ENCODE measurements around the gene P3H2.

Gene P3H2

DNA sequence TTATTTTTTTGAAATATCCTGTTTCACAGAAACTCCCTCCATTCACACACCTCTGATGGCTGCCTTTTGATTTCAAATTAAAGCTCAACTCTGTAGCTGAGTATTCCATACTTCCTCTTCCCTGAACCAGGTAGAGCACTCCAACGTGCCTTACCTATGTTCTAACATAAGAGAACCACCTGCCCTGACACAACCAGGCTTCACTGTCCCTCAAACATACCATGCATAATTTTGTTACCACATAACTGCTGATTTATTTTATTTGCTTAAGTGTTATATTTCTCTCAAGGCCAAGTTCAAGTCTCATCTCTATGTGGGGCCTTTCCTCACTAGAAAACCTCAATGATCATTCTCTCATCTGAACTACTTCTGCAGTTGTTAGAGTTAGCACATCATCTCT, 209.7 kb downstream of the P3H2 start:
- ChIA-PET POLR2A (interaction anchor here (0.5 kb wide), 1 partner anchor 31 kb away, joined by 4 read pairs; no protein-coding TSS in a partner anchor), CTCF (no interaction called here)
- TF ChIP-seq ZNF223 (tag by site-specific recombination; IDR thresholded peaks at IDR 0.05) (no peak), KLF9 (tag by site-specific recombination; IDR thresholded peaks at IDR 0.05; ENCODE audit: low read depth) (no peak)
- no peaks in the 10 kb centered on the region for H3K4me1 ChIP-seq (ENCODE audit: control insufficient read depth, insufficient read depth, low read length)
- H3K4me3 ChIP-seq (ENCODE audit: low read depth, low read length), result no peak overlapping the region
- H3K27ac ChIP-seq (ENCODE audit: extremely low read depth, low read depth, low read length), result no peak overlapping the region
- no peaks in the 10 kb centered on the region for H3K36me3 ChIP-seq (ENCODE audit: control insufficient read depth in 2 of 2, insufficient read depth in 1 of 2, low read length in 2 of 2)
- no peaks in the 10 kb centered on the region for H3K9me3 ChIP-seq (ENCODE audit: control insufficient read depth, insufficient read depth, low read depth, low read length)

DNA sequence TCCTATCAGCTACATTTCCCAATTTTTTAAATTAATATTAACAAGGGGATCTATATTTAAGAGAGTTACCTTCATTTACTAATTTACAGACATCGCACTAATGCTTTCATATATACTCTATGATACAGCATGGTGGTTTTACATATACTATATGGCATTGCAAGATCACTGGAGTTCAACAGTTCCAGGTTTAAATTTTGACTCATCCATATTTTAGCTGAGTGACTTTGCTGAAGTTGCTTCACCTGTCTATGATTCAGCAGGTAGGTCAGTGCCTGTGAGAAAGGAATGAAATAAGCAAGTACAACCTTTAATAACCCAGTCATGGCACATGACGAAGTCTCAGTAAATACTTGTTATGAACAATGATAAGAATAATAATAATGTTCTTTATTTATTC, 211.1 kb downstream of the P3H2 start:
- H3K4me1 ChIP-seq (ENCODE audit: control insufficient read depth, insufficient read depth, low read length), result no peaks in the 10 kb centered on the region
- no peak for TF ChIP-seq ZNF549 (tag by site-specific recombination; IDR thresholded peaks at IDR 0.05)
- no peak for TF ChIP-seq ZNF664 (tag by site-specific recombination; IDR thresholded peaks at IDR 0.05)
- TF ChIP-seq ZNF777 (tag by site-specific recombination; IDR thresholded peaks at IDR 0.05; ENCODE audit: borderline replicate concordance), result no peak
- TF ChIP-seq ZSCAN23 (tag by site-specific recombination; IDR thresholded peaks at IDR 0.05), result no peak
- TF ChIP-seq ZNF433 (tag by site-specific recombination; IDR thresholded peaks at IDR 0.05; ENCODE audit: low read depth), result no peak
- no peak for TF ChIP-seq ZNF184 (tag by site-specific recombination; IDR thresholded peaks at IDR 0.05)
- no peak overlapping the region for H3K4me3 ChIP-seq (ENCODE audit: low read depth, low read length)
- no peak overlapping the region for H3K27ac ChIP-seq (ENCODE audit: extremely low read depth, low read depth, low read length)
- H3K9me3 ChIP-seq (ENCODE audit: control insufficient read depth, insufficient read depth, low read depth, low read length), result no peaks in the 10 kb centered on the region
- H3K36me3 ChIP-seq (ENCODE audit: control insufficient read depth in 2 of 2, insufficient read depth in 1 of 2, low read length in 2 of 2), result no peaks in the 10 kb centered on the region
- CTCF ChIA-PET, result no interaction called here
- POLR2A ChIA-PET, result no interaction called here

DNA sequence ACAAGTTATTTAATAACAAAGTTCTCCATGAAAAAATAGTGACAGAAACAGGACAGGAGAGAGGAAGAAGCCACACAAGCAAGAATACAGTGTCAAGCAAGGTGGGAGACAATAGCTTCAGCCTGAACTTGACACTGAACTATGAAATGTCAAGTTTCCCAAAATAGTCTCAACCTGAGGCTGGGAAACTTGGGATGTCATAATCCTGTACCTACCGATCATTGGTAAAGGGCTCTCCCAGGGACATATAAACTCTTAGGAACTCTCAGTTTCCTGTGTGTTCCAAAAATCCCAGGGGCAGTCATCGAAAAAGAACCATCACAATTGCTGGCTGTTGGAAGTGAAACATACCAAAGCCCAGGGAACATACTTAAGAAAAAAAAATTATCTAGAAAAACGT, 211.6 kb downstream of the P3H2 start:
- ChIA-PET POLR2A (no interaction called here), CTCF (no interaction called here)
- no peaks in the 10 kb centered on the region for H3K9me3 ChIP-seq (ENCODE audit: control insufficient read depth, insufficient read depth, low read depth, low read length)
- no peaks in the 10 kb centered on the region for H3K4me1 ChIP-seq (ENCODE audit: control insufficient read depth, insufficient read depth, low read length)
- no peak overlapping the region for H3K27ac ChIP-seq (ENCODE audit: extremely low read depth, low read depth, low read length)
- H3K36me3 ChIP-seq (ENCODE audit: control insufficient read depth in 2 of 2, insufficient read depth in 1 of 2, low read length in 2 of 2), result no peaks in the 10 kb centered on the region
- TF ChIP-seq ZBTB7A (tag by site-specific recombination; IDR thresholded peaks at IDR 0.05; ENCODE audit: low read depth) (no peak), ZBTB21 (tag by site-specific recombination; IDR thresholded peaks at IDR 0.05) (no peak), ZNF350 (tag by site-specific recombination; IDR thresholded peaks at IDR 0.05) (no peak), HOXD13 (CRISPR knock-in tag; IDR thresholded peaks at IDR 0.05; ENCODE audit: borderline replicate concordance) (no peak), ZNF501 (tag by site-specific recombination; IDR thresholded peaks at IDR 0.05) (no peak), ZNF335 (tag by site-specific recombination; conservative IDR thresholded peaks at IDR 0.05) (no peak), ZSCAN23 (tag by site-specific recombination; IDR thresholded peaks at IDR 0.05) (no peak), PRDM1 (tag by site-specific recombination; IDR thresholded peaks at IDR 0.05) (no peak), KLF9 (tag by site-specific recombination; IDR thresholded peaks at IDR 0.05; ENCODE audit: low read depth) (no peak), BCL11B (tag by site-specific recombination; IDR thresholded peaks at IDR 0.05; ENCODE audit: low read depth) (no peak), YY2 (tag by site-specific recombination; IDR thresholded peaks at IDR 0.05) (no peak)
- TF ChIP-seq, protein P1, sequence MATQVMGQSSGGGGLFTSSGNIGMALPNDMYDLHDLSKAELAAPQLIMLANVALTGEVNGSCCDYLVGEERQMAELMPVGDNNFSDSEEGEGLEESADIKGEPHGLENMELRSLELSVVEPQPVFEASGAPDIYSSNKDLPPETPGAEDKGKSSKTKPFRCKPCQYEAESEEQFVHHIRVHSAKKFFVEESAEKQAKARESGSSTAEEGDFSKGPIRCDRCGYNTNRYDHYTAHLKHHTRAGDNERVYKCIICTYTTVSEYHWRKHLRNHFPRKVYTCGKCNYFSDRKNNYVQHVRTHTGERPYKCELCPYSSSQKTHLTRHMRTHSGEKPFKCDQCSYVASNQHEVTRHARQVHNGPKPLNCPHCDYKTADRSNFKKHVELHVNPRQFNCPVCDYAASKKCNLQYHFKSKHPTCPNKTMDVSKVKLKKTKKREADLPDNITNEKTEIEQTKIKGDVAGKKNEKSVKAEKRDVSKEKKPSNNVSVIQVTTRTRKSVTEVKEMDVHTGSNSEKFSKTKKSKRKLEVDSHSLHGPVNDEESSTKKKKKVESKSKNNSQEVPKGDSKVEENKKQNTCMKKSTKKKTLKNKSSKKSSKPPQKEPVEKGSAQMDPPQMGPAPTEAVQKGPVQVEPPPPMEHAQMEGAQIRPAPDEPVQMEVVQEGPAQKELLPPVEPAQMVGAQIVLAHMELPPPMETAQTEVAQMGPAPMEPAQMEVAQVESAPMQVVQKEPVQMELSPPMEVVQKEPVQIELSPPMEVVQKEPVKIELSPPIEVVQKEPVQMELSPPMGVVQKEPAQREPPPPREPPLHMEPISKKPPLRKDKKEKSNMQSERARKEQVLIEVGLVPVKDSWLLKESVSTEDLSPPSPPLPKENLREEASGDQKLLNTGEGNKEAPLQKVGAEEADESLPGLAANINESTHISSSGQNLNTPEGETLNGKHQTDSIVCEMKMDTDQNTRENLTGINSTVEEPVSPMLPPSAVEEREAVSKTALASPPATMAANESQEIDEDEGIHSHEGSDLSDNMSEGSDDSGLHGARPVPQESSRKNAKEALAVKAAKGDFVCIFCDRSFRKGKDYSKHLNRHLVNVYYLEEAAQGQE (tag by site-specific recombination; IDR thresholded peaks at IDR 0.05), result no peak
- H3K4me3 ChIP-seq (ENCODE audit: low read depth, low read length), result no peak overlapping the region
